Measurements from ENCODE around the gene CCL14.
"Not testable (repeated sequence)": the region's sequence is repeated elsewhere in the genome, so short reads cannot be mapped to it uniquely, and the experiment has no call there.

Gene CCL14

GRCh38 chr17:35986643-35987042, at the start of gene CCL14:
CCL14 (minus strand) TSS chr17:35986729; CDS start chr17:35986649, 80 bp downstream.
- no peak for DNase-seq

DNA sequence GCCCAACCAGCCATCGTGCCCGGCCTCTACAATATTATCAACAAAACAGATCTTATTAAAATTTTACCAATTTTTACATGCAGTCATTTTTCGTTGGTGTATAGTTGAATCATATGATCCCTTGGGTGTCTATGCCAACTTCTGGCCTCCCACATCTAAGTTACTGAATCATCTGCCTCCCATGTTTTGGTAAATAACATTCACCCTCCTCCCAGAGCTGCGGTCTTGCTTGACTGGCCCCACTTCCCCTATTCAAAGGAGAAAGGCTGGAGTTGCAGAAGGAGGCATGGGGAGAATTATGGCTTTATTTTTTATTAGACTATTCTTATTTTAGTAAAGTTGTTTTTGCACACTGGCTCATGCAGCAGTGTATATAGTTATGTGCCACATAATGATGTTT, 49.7 kb upstream of the CCL14 start:
- no peak for DNase-seq

DNA sequence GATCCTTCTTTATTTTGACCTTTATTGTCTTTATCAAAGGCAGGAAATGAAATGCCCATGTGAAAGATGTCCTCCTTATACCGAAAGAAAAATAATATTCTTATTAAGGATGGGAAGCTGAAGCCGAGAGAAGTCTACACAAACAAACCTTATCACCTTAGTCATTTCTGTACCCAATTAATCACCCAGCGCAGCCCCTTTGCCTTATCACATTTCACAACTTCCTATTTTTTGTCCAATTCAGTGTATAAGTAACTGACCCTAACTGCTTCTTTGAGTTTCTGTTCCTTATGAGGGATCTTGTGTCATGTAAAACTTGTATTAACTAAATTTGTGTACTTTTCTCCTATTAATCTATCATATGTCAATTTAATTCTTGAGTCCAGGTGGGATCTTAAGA, 47.6 kb upstream of the CCL14 start:
- no peak for DNase-seq

DNA sequence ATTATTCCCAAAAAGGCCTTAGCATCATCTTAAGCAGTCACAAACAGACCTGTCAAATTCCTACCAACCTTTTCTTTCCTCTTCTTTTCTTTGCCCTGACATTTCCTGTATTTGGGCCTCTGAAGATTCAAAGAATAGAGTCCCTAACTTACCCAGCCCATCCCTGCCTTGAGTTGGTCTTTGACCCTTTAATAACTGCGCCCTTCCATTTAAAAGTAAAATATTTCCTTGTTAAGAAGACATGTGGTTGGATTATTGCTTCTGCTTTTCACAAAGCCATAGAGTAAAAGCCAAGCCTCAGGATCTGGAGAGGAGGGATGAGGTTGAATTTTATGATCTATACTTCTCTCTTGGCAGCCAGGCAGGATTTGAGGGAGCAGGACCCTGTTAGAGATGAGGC, 44.4 kb upstream of the CCL14 start:
- no peak for DNase-seq

GRCh38 chr17:36027761-36028160, 41.2 kb upstream of the CCL14 start:
- no peak for DNase-seq

DNA sequence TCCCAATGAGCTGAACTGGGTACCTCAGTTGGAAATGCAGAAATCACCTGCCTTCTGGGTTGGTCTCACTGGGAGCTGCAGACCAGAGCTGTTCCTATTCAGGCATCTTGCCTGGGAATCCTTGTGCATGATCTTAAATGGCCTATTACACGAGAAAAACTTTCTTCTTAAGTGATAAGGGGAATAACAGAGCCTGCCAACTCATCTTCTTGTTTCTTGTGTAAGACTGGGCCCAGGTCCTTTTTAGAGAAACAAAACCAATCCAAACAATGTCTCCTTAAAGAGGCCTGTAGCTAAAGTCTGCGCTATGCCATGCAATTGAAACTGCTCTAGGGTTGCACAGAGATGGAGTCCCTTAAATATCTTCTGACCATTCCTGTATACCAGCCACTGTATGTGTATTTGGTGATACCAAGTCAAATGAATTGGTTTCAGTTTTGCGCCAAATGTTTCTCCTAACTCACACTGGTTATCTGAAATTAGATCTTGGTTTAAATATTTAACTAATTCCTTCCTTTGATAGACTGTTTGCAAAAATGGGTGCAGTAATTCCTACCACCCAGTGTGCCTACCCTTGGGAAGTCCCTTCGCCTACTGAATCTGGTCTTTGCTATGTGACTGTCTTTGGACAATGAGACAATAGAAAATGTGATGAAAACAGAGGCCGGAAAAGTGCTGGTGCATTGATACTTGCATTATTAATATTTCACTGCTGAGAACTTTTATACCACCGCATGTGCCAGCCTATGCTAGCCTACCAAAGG, 37.8 kb upstream of the CCL14 start:
- no peak for DNase-seq

DNA sequence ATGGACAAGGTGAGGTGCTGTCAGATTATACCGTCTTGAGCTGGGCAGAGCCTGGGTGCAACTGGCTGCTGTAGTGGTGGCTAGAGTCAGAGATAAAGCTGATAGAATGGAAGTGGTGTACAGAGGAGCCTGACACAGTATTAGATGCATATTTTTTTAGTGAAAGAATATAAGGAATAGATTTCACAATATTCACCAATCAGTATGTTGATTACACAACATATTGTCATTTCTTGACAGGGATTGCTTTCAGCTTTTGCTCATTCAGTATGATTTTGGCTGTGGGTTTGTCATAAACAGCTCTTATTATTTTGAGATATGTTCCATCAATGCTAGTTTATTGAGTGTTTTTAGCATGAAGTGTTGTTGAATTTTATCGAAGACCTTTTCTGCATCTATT, 32.9 kb upstream of the CCL14 start:
- DNase-seq: no peak

DNA sequence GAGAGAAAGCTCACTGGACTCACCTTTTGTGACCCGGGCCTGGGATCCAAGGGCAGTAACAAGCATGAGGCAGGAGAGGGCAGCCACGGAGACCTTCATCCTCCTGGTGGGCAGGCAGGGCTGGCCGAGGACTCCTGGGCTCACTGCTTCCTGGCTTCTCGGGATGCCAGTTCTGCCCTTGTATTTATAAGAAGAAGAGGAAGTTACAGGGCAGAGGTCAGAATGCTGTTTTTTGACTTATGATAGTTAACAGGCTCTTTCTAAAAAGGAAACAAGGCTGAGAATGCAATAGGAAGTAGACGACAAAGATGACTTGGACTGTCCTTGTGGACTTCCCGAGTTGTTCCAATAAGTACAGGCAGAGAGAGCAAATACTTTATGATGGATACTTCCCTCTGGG, 31.3 kb upstream of the CCL14 start, which contains the start of gene CCL23:
TSS of gene CCL23 (minus strand) at position 174 of the 400 bp plus-strand sequence. CDS start at position 99, 75 bp downstream.
- no peak for DNase-seq

GRCh38 chr17:36016555-36016954, 30.0 kb upstream of the CCL14 start:
- DNase-seq: no peak

DNA sequence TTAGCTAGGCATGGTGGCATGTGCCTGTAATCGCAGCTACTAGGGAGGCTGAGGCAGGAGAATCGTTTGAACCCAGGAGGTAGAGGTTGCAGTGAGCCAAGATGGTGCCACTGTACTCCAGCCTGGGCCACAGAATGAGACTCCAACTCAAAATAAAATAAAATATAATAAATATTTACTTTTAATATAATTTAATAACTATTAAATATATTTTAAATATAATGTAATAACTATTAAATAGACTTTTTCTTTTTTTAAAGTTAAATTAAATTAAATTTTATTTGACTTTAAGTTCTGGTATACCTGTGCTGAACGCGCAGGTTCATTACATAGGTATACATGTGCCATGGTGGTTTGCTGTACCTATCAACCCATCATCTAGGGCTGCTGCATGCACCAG, 29.4 kb upstream of the CCL14 start:
- DNase-seq: not testable (repeated sequence)

GRCh38 chr17:36014946-36015345, 28.4 kb upstream of the CCL14 start:
- DNase-seq: no peak

DNA sequence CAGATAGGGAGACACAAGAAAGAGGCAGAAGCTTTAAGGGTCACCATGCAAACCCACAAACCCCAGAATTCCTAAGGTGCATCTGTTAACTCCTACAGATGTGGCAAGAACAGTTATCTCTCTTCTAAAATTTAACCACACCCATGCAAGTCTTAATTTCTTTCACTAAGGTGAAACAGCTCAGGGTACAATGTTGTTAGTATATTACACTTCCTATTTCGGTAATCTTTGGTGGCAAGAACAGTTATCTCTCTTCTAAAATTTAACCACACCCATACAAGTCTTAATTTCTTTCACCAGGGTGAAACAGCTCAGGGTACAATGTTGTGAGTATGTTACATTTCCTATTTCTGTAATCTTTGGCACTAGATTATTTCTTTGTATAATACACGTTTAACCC, 24.7 kb upstream of the CCL14 start:
- DNase-seq: no peak

GRCh38 chr17:36008998-36009665, 22.6 kb upstream of the CCL14 start:
- DNase-seq: no peak

DNA sequence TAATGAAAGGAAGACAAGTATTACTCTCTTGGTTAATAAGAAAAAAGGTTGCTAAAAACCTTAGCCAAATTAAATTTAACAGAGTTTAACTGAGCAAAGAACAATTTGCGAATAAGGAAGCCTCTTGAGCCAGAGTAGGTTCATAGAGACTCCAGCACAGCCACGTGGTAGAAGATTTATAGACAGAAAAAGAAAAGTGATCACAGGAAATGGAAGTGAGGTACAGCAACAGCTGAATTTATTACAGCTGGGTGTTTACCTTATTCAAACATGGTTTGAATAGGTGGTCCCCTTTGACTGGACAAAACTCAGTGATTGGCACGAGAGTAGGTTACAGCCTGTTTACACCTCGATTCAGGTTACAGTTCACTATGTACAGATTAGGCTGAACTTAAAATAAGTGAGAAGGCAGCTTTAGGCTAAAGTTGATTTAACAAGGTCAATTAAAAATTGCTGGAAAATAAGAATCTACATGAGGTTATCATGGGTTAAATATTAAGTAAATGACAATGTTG, 18.1 kb upstream of the CCL14 start:
- no peak for DNase-seq

GRCh38 chr17:36002631-36003030, 16.1 kb upstream of the CCL14 start:
- DNase-seq: no peak

DNA sequence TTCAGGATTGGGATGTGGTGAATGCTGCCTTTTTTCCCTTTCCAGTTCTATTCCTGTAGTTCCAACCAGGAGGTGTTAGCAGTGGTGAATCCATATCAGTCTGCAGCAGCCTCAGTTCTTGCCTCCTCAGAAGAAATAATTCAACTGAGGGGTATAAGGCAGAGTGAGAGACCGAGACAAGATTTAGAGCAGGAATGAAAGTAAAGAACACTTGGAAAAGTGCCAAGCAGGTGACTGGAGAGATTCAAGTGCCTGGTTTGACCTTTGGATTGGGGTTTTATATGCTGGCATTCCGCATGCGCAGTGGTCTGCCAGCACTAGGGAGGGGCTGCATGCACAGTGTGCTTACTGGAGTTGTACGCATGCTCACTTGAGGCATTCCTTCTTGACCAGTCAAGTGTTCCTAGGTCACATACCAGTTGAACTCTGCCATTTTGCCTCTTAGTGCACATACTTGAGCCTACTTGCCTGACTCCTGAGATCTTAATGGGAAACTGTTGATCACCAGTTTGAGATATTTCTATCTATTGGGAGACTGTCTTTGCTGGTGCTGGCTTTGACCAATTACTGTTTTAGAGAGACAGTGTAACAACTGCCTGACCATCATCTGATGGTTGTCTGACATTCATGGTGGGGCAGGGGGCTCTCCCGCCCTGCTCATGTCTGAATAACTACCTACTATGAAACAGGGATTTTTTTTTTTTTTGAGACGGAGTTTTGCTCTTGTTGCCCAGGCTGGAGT, 15.5 kb upstream of the CCL14 start:
- no peak for DNase-seq

DNA sequence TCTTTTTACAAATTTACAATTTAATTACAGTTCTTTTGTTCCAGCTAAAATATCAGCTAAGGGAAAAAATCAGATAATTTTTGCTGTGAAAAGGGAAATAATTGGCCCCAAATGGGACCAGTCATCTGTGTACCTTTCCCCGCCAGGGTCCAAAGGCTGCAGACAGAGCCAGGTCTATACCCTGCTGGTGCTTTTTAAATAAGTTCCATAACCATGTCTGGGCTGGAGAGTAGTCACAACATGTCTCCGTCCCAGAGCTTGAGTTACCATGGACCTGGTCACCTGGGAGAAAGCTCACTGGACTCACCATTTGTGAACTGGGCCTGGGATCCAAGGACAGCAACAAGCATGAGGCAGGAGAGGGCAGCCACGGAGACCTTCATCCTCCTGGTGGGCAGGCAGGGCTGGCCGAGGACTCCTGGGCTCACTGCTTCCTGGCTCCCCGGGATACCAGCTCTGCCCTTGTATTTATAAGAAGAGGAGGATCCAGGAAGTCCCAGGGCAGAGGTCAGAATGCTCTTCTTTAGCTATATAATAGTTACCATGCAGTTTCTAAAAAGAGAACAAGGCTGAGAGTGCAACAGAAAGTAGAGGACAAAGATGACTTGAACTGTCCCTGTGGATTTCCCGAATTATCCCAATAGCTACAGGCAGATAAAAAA, 14.7 kb upstream of the CCL14 start, which contains the start of gene CCL15:
TSS of gene CCL15 (minus strand) at position 444 of the 662 bp plus-strand sequence. CDS start at position 383, 61 bp downstream.
- no peak for DNase-seq

GRCh38 chr17:36000732-36001109, 14.2 kb upstream of the CCL14 start:
- no peak for DNase-seq

GRCh38 chr17:35998756-35999155, 12.2 kb upstream of the CCL14 start:
- no peak for DNase-seq

GRCh38 chr17:35998018-35998545, 11.6 kb upstream of the CCL14 start:
- DNase-seq: no peak

- not testable (repeated sequence) for DNase-seq
Measured at GRCh38 chr17:35995346-35995745, 8.8 kb upstream of the CCL14 start.

DNA sequence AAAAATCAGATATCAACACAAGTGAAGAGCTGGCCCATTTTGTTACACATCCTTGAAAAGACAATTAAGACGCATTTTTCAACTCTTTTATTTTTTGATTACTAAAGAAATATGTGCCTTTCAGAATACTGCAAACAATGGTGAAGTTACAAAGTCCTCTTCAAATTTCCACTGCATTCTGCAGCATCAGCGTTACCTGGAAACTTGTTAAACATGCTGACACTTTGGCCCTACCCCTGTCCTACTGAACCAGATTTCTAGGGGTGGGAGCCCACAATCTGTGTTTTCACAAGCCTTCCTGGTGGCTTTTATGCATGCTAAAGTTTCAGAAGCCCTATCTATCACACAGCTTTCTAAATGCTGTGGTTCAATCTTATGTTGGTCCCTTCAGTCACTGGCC, 4.5 kb upstream of the CCL14 start:
- DNase-seq: no peak

- DNase-seq: no peak
Measured at GRCh38 chr17:35988164-35988563, 1.6 kb upstream of the CCL14 start.
